Esophagus squamous epithelium (tissue), 4 donors: ENCODE data around the gene AKT2.

Experiments used
- POLR2A ChIP-seq, 4 donors: fragments of 450-650 bp; IDR thresholded peaks; one replicate each; pipeline ENCODE4 v1.6.1; 2017; ENCODE audit warnings: antibody characterized with exemption in 4 of 4, mild to moderate bottlenecking in 4 of 4, moderate library complexity in 3 of 4
- TF ChIP-seq, protein P1 (sequence below), 6 experiments: fragments of 450-650 bp in 4 of 6; fragments of 200-600 bp in 2 of 6; sonication (generic) in 2 of 6; IDR thresholded peaks; one replicate each; pipeline ENCODE4 v1.5.1; 2016 to 2019; ENCODE audit warnings: antibody characterized with exemption in 6 of 6, mild to moderate bottlenecking in 4 of 6, moderate library complexity in 4 of 6

DNA sequence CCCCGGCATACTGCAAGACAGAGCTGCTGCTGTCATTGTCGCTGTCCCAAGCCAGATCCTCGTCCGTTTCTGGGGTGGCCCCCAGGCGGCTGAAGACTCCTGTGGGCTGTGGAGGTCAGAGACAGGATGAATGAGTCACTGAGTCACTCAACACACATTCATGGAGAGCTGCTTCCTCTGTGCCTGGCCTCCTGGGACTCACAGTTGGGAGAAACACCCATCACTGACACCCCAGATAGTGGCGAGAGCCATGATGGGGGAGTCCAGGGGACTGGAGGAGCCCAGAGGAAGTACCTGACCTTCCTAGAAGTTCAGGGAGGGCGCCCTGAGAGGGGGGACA lies 37.1 kb upstream of the AKT2 start:
- TF ChIP-seq, protein P1, sequence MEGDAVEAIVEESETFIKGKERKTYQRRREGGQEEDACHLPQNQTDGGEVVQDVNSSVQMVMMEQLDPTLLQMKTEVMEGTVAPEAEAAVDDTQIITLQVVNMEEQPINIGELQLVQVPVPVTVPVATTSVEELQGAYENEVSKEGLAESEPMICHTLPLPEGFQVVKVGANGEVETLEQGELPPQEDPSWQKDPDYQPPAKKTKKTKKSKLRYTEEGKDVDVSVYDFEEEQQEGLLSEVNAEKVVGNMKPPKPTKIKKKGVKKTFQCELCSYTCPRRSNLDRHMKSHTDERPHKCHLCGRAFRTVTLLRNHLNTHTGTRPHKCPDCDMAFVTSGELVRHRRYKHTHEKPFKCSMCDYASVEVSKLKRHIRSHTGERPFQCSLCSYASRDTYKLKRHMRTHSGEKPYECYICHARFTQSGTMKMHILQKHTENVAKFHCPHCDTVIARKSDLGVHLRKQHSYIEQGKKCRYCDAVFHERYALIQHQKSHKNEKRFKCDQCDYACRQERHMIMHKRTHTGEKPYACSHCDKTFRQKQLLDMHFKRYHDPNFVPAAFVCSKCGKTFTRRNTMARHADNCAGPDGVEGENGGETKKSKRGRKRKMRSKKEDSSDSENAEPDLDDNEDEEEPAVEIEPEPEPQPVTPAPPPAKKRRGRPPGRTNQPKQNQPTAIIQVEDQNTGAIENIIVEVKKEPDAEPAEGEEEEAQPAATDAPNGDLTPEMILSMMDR (IDR thresholded peaks at IDR 0.05) = no peak
- no peak for TF ChIP-seq POLR2A (IDR thresholded peaks at IDR 0.05)
